Body of pancreas (tissue), 4 donors: Measurements from ENCODE around the gene SLC10A1. TPM values are rescaled to one million over a fixed set of nuclear protein-coding genes. Genes with fewer than 3 reads are reported as not detected.

Experiments
- ATAC-seq: fragments of 150-250 bp; one replicate; pipeline ENCODE4 v1.9.1; 2016
- DNase-seq, 4 donors: peaks; one replicate each; pipeline ENCODE4 v3.0.0-alpha.2; 2019
- H3K27ac ChIP-seq, 4 donors: fragments of 200-600 bp; sonication (generic); 1 replicate in 3 of 4; 2 replicates in 1 of 4; pipeline versions ENCODE4 v1.5.1 to v1.6.1; 2016 to 2019; ENCODE audit warnings: mild to moderate bottlenecking in 1 of 4, mixed read lengths in 1 of 4, moderate library complexity in 1 of 4
- H3K27me3 ChIP-seq, 2 donors: fragments of 200-600 bp; sonication (generic); one replicate each; pipeline ENCODE4 v1.6.0; 2016; ENCODE audit warnings: mild to moderate bottlenecking in 1 of 2
- H3K36me3 ChIP-seq, 2 donors: fragments of 200-600 bp; sonication (generic); replicated peaks in 1 of 2; 2 replicates each; pipeline ENCODE4 v1.5.1; 2016; ENCODE audit warnings: low read depth in 2 of 2; ENCODE audit not compliant: insufficient read depth in 1 of 2
- H3K4me1 ChIP-seq: fragments of 200-600 bp; sonication (generic); one replicate; pipeline ENCODE4 v1.6.0; 2016
- H3K4me3 ChIP-seq, 2 donors: fragments of 200-600 bp; sonication (generic); 1 replicate in 1 of 2; 2 replicates in 1 of 2; pipeline ENCODE4 v1.5.1; 2016 to 2019
- H3K9me3 ChIP-seq, 3 donors: fragments of 200-600 bp; sonication (generic); 1 replicate in 2 of 3; 2 replicates in 1 of 3; pipeline ENCODE4 v1.5.1; 2016
- POLR2A ChIP-seq, 3 donors: fragments of 450-650 bp; IDR thresholded peaks; one replicate each; pipeline ENCODE4 v1.6.1; 2016; ENCODE audit warnings: antibody characterized with exemption in 3 of 3, mild to moderate bottlenecking in 2 of 3
- WGBS, 2 donors: methylation state at CpG; one replicate each; pipeline ENCODE4 v1.1.5; 2017; 5-methylcytosine and 5-hydroxymethylcytosine counted together
- intact Hi-C: fragments of 100-400 bp; cut with DNase I; formaldehyde crosslinking; loops from one replicate; pipeline ENCODE4 v1.15.1; 2023
- total RNA-seq, 2 donors: library from RNA; depleted of rRNA; stranded (reverse); fragments of >200 nt; gene quantifications; one replicate each; pipeline ENCODE4 v1.1.0, GENCODE V29; 2016
- TF ChIP-seq, protein P1 (sequence below), 7 experiments: fragments of 450-650 bp in 4 of 7; fragments of 200-600 bp in 3 of 7; sonication (generic) in 3 of 7; IDR thresholded peaks; one replicate each; pipeline ENCODE4 v1.5.1; 2016 to 2019; ENCODE audit warnings: antibody characterized with exemption in 7 of 7

The SLC10A1 gene
- total RNA-seq, 2 donors from 2014 or later = not detected

DNA sequence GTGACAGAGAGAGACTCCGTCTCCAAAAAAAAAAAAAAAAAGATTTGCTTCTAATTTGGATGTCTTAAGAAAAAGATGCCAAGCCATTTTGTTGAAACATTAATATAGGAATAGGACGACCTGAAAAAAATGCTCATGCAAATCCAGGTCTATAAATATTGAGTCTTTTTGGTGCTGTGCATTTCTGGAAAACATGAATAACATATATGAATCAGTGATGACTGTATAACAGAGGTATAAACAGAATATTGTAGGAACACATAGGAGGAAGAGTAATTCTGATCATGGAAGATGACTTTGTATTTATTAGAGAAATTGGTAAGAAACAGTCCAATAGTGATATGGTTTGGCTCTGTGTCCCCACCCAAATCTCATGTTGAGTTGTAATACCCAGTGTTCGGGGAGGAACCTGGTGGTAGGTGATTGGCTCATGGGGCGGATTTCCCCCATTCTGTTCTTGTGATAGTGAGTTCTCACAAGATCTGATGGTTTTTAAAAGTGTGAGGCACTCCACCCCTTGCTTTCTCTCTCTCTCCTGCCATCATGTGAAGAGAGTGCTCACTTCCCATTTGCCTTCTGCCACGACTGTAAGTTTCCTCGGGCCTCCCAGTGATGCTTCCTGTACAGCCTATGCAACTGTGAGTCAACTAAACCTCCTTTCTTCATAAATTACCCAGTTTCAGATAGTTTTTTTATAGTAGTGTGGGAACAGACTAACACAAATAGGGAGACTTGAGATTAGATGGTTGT, 33.1 kb downstream of the SLC10A1 start:
- ATAC-seq (no peak), DNase-seq (no peak)
- H3K27ac ChIP-seq = no peak overlapping the region
- H3K36me3 ChIP-seq = peaks cover 0 to 6% of the 10 kb centered on the region in 2 donors
- no peak overlapping the region for H3K4me3 ChIP-seq
- intact Hi-C loops = no loop called here
- no peaks in the 10 kb centered on the region for H3K27me3 ChIP-seq
- TF ChIP-seq, protein P1, sequence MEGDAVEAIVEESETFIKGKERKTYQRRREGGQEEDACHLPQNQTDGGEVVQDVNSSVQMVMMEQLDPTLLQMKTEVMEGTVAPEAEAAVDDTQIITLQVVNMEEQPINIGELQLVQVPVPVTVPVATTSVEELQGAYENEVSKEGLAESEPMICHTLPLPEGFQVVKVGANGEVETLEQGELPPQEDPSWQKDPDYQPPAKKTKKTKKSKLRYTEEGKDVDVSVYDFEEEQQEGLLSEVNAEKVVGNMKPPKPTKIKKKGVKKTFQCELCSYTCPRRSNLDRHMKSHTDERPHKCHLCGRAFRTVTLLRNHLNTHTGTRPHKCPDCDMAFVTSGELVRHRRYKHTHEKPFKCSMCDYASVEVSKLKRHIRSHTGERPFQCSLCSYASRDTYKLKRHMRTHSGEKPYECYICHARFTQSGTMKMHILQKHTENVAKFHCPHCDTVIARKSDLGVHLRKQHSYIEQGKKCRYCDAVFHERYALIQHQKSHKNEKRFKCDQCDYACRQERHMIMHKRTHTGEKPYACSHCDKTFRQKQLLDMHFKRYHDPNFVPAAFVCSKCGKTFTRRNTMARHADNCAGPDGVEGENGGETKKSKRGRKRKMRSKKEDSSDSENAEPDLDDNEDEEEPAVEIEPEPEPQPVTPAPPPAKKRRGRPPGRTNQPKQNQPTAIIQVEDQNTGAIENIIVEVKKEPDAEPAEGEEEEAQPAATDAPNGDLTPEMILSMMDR (IDR thresholded peaks at IDR 0.05) = no peak
- TF ChIP-seq POLR2A (IDR thresholded peaks at IDR 0.05) = no peak
- 83 to 91% methylated on average over 6 of the region's 6 CpGs for WGBS, 2 donors
- H3K4me1 ChIP-seq = peaks cover 14% of the 10 kb centered on the region
- H3K9me3 ChIP-seq = no peaks in the 10 kb centered on the region

GRCh38 chr14:69760810-69761209, 36.2 kb downstream of the SLC10A1 start:
- Histone ChIP-seq H3K9me3 (no peaks in the 10 kb centered on the region), H3K27ac (no peak overlapping the region), H3K27me3 (no peaks in the 10 kb centered on the region), H3K4me1 (no peaks in the 10 kb centered on the region), H3K4me3 (no peak overlapping the region), H3K36me3 (no peaks in the 10 kb centered on the region)
- ATAC-seq (no peak), DNase-seq (no peak)
- WGBS, 2 donors = 59 to 64% methylated on average over 1 of the region's 1 CpG
- intact Hi-C loops = no loop called here
- TF ChIP-seq, protein P1 (IDR thresholded peaks at IDR 0.05) = no peak
- no peak for TF ChIP-seq POLR2A (IDR thresholded peaks at IDR 0.05)

- Histone ChIP-seq H3K27ac (no peak overlapping the region), H3K4me1 (no peaks in the 10 kb centered on the region), H3K9me3 (no peaks in the 10 kb centered on the region), H3K27me3 (no peaks in the 10 kb centered on the region), H3K36me3 (no peaks in the 10 kb centered on the region), H3K4me3 (no peak overlapping the region)
- DNase-seq = no peak
- TF ChIP-seq POLR2A (IDR thresholded peaks at IDR 0.05) = no peak
- TF ChIP-seq, protein P1 (IDR thresholded peaks at IDR 0.05) = no peak
- ATAC-seq = no peak
- 75 to 87% methylated on average over 3 of the region's 3 CpGs for WGBS, 2 donors
- intact Hi-C loops = no loop called here
These were observed 40.7 kb downstream of the SLC10A1 start for GRCh38 chr14:69756298-69756697.

DNA sequence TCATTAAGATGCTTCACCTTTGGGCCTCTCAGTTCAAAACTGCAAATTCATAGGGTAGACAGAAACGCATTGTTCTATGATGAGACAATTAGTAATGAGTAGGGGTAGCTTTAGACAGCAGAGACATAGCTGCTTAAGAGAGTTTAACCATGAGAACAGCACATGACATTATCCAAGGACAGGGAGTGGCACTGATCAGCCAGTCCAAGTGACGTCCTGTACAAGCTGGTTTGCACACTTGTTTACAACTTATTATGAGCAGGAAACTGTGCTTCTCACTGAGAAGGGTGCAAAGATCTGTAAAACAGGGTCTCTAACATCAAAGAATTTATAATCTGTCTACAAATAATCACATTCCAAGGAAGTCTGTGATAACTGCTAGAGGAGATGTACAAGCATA, 41.3 kb downstream of the SLC10A1 start:
- no peaks in the 10 kb centered on the region for H3K36me3 ChIP-seq

More for the DNA sequence above, 41.3 kb downstream of the SLC10A1 start:
- H3K4me1 ChIP-seq = no peaks in the 10 kb centered on the region
- 51 to 63% methylated on average over 2 of the region's 2 CpGs for WGBS, 2 donors
- DNase-seq = no peak
- no peak for TF ChIP-seq POLR2A (IDR thresholded peaks at IDR 0.05)
- TF ChIP-seq, protein P1 (IDR thresholded peaks at IDR 0.05) = no peak
- H3K9me3 ChIP-seq = no peaks in the 10 kb centered on the region
- no peak overlapping the region for H3K4me3 ChIP-seq
- no peaks in the 10 kb centered on the region for H3K27me3 ChIP-seq
- no peak overlapping the region for H3K27ac ChIP-seq
- no peak for ATAC-seq
- intact Hi-C loops = no loop called here
